GM21786 (cell line): ENCODE measurements around the gene DOCK4.

Source experiments
- ATAC-seq: cut with Tn5 transposase; IDR thresholded peaks from one replicate; pipeline ENCODE4 v1.9.1; 2021; ENCODE audit not compliant: unreplicated experiment

Gene DOCK4

DNA sequence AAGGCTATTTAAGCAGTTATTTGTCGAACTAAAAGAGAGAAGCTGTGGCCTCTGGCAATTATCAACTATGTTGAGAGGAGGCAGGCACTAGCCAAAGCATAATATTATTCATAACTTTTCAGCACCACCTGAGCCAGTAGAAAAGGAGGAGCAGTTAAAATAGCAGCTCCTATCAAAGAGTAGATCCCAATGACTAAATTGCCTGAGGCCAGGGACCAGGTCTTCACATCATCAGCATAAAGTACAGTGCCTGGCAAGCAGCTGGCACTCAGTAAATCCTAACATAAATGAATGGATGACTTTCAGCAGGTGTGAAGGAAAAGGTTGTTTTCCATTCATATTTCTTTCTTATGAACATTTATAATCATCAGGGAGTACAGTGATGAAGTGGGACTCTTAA is 334.9 kb downstream of the DOCK4 start:
- ATAC-seq = no peak

- no peak for ATAC-seq
Measured at GRCh38 chr7:111869280-111869679, 336.9 kb downstream of the DOCK4 start.

DNA sequence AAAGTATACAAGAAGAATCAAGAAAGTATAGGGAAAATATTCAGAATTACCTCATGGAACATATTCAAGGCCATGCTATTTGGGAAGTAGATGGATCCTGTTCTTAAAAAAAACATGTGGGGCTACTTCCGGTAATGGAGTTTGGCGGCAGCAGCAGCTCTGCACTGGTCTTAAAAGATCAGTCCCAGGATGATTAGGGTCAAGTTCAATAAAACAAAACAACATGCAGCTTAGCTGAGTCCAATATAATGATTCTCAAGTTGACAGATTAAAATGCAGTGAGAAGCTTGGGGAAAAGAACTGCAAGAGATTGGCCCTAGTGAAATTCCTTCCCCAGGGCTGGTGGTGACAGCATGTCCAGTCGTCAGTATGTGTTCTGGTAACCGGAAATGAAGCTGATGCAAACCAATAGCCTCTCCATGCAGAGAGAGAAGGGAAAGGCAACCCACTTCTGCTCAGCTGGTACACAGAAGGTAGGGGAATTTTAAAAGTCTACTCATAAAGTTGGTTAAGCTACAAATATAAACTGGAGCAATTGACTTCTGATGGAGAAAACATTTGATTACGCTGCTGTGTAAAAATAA is 338.8 kb downstream of the DOCK4 start:
- ATAC-seq = no peak

DNA sequence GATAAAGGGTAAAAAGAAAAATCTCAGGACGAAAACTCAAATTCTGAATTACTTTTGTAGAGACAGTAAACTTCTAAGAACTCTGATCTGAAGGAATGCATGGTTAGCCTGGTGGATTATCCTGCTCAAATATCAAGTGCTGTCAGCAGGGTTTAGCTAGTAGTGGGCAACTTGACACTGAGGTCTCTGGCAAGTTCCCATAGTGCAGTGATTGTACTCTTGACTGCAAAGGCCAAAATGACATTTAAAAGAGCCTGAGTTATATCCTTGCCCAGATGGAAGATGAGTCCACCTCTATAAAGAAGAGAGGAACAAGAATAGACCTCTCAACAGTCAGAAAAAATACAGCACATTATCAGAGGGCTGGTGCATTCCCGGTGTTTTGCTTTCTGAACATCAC is 339.4 kb downstream of the DOCK4 start:
- no peak for ATAC-seq

- ATAC-seq = no peak
Measured at GRCh38 chr7:111865430-111865829, 340.8 kb downstream of the DOCK4 start.

- no peak for ATAC-seq
Measured at GRCh38 chr7:111864291-111864976, 341.8 kb downstream of the DOCK4 start.

GRCh38 chr7:111863269-111863668 is 342.9 kb downstream of the DOCK4 start:
- ATAC-seq = no peak

GRCh38 chr7:111860248-111860647 is 346.0 kb downstream of the DOCK4 start:
- ATAC-seq = no peak

DNA sequence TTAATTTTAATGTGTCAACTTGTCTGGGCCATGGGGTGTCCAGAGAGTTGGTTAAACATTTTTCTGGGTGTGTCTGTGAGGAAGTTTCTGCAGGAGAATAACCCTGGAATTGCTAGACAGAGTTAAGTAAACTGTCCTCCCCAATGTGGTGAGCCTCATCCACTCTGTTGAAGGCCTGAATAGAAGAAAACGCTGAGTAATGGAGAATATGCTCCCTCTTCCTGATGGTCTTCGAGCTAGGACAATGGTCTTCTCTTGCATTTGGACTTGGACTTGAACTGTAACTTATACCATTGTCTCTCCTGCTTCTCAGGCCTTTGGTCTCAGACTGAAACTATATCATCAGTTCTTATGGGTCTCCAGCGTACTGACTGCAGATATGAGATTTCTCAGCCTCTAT is 347.9 kb downstream of the DOCK4 start:
- ATAC-seq = no peak

GRCh38 chr7:111855842-111856227 is 350.4 kb downstream of the DOCK4 start:
- no peak for ATAC-seq

DNA sequence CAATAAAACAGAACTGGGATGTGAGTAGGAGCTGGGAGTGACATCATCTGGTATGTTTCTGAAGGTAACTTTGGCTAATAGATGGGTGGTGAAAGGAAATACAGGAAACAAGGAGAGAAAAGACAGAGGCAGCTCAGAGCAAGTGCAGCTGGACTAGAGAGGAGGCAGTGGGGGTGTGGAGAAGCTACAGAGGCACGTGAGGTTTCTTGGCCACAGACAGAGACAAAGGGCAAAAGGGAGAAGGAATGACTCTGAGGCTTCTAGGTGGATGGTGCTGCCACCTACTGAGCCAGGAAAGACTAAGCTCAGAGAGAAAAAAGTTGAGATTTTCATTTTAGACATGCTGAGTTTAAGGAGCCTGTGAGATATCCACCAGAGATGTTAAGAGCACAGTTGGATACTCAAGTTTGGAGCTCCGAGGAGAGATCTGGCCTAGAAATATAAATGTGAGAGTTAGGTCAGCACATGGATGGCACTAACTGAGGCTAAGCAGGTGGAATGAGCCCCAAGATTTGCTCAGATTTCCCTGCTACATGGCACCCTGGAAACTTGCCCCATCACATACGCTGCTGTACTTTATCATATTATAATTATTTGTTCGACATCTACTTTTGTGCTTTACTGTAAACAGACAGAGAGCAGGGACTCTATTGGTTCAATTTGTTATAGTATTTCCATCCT is 350.9 kb downstream of the DOCK4 start:
- peak; percentile 79 for ATAC-seq

- ATAC-seq = no peak
Measured at GRCh38 chr7:111853201-111853990, 352.8 kb downstream of the DOCK4 start.

DNA sequence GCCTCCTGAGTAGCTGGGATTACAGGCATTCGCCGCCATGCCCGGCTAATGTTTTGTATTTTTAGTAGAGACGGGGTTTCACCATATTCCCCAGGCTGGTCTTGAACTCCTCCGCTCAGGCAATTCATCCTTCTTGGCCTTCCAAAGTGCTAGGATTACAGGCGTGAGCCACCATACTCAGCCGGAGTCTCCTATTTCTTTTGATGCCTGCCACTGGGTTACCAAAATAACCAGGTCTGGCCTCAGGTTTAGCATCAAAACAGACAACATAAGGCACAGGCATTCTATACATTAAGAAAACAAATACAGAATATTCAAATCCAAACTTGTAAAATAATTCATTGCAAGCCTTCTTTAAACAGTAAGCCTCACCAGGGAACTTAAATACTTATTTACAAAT is 354.1 kb downstream of the DOCK4 start:
- ATAC-seq = no peak

DNA sequence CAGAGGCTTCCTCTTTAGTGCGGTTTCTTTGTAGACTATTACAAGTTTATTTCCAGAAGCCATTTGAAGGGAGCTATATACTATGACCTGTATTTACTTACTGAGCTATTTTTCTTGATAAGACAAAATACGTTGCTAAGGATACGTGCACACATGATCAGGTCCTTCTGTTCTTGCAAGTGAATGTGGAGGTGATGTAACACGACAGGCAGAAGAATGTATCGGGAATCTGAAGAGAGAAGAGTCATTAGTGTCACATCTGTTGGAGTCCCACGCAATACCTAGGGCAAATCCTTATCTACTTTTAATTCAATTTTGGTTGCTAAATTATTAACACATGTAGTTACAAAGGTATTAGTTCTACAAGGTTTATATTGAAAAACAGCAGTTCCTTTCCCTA is 359.3 kb downstream of the DOCK4 start:
- no peak for ATAC-seq

DNA sequence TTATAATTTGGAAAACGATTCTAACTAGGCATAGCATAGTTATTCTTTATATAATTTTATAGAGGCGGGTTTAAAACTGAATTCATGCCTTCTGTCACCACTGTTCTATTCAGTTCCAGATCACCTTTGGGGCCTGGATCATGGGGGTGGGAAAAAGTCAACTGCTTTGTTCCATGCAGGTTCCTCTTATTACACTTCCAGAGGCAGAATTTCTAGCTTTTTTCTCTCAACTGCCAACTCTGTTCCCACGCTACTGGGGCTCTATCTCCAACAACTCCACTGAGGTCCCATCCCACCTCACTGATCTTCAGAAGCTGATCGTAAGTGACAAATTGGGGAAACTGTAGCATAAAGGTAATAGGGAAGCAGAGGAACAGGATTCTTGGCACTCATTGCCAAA is 360.3 kb downstream of the DOCK4 start:
- no peak for ATAC-seq

DNA sequence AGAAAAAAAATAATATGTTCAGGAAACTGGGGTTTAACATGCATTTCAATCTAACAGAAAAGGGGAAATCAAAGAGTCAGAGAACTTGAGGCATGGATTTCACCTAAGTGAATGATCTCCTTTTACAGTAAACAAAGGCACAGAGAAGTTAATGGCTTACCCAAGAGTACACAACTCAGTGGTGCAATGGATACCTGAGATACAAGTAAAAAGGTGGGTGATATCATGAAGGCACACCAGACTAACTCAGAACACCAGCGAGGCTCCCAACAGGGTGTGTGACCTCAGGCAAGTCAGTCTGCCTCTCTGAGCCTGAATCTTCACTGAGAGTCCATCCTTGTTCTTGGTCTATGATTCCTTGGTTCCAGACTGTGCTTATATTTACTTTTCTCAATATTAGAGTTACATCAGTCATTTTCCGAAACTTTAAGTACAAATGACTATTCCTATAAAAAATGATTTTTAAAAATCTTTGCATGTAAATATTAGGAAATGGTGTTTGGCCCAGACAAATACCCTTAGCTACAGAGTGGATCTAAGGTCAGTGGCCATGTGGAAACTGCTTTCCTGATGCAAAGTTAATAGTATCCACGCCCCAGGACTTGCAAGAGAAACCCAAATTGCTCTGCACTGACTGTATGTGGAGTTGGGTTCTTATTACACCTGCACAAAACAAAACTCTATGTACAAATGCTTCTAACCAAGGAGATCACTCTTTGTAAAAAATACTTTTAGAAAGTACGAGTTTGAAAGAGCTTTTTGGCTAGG is 361.1 kb downstream of the DOCK4 start:
- no peak for ATAC-seq

DNA sequence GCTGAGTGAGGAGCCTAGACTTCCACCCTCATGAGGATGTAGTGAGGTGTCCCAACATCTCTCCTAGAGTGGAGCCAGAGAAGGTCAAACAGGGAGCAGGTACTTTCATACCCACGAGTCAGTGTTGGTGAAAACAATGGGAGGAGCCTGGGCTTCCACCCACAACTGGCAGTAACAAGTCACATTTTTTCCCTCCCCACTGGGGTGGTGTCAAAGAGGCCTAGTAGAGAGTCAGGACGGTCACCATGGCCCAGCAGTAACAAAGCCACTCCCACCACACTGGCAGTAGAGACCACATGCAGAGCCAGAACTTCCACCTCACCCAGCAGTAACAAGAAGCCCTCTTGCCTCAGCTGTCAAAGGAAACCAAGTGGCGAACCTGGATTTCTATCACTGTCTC is 363.7 kb downstream of the DOCK4 start:
- ATAC-seq = no peak

DNA sequence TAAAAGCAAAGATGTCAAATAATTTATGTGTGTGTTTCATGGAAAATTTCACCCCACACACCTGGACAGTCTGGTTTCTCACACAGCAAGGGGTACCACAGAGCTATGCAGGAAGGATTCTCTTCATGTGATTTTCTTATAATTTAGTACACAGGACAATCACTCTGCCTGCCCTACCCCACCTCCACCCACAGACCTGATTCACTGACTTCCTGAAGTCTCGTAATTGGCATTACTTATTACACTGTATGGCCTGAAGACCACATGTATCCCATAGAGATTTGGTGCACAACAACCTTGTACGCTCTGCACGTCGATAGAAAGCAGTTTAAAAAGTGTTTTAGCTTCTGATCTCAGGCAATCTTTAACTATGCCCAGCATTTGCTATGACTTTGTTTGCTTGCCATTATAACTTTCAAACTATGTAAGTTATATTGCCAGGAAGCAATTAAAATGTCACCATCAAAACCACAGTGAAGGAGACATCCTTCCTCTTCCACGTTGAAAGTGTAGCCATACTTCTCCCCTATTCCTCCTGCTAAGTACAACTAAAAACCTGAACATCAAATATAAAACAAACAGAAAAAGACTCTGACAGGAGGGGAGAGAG is 364.5 kb downstream of the DOCK4 start:
- ATAC-seq = no peak

DNA sequence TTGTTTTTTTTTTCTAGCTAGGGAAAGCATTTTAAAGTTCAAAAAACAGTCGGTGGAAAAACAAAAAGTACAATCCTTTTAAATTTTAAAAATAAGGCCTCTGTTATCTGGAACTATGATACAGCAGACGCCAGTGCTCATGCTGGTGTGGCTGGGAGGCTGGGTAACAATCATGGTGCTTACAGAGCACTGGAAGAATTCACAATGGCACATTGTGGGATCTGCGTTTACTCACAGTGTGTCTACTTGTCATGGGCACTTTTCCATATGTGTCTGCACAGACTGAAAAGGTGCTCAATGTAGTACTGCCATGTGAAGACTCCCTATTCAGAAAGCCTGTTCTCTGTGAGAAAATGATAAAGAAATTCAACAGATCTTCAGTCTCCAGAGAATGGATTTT is 365.7 kb downstream of the DOCK4 start:
- ATAC-seq = no peak

DNA sequence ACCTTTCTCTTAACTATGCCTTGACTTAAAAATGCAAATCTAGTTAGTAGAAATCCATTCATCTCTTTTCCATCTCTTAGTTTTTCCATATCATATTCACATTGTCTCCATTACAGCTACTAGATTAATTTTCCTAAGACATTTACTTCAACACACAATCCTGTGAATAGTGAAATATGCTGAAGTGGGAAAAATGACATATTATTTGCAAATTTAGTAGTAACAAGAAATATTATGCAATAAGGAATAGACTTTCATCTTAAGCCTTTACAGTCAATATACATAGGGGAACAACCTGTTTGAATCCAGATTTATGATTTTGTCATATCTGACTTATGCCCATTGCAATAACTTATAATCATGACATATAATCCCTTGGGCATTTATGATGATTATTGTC is 366.9 kb downstream of the DOCK4 start:
- ATAC-seq = no peak

- ATAC-seq = no peak
Measured at GRCh38 chr7:111836592-111836991, 369.6 kb downstream of the DOCK4 start.
